ENCODE data around the gene PSEN1.

GRCh38 chr14:73188501-73188911 lies 52.2 kb downstream of the PSEN1 start:
- TF ChIP-seq CTCF (IDR thresholded peaks at IDR 0.05; ENCODE audit: low read depth, low read length) (no peak), POLR2A (IDR thresholded peaks at IDR 0.05; ENCODE audit: extremely low read depth, insufficient read length) (no peak), MAX (IDR thresholded peaks at IDR 0.05; ENCODE audit: low read depth, low read length) (no peak)
